Activated effector memory CD4-positive, alpha-beta T cell treated with anti-CD3 and anti-CD28 coated beads, Interleukin-2, amount 50 U/mL, for 16 hours (primary cell): ENCODE data around the gene ISOC1.

Source experiments
- DNase-seq: peaks from one replicate; pipeline ENCODE4 v3.0.0-alpha.2; 2020

ISOC1 gene

GRCh38 chr5:129096382-129096991 is 1.9 kb downstream of the ISOC1 start:
- DNase-seq, result no peak

DNA sequence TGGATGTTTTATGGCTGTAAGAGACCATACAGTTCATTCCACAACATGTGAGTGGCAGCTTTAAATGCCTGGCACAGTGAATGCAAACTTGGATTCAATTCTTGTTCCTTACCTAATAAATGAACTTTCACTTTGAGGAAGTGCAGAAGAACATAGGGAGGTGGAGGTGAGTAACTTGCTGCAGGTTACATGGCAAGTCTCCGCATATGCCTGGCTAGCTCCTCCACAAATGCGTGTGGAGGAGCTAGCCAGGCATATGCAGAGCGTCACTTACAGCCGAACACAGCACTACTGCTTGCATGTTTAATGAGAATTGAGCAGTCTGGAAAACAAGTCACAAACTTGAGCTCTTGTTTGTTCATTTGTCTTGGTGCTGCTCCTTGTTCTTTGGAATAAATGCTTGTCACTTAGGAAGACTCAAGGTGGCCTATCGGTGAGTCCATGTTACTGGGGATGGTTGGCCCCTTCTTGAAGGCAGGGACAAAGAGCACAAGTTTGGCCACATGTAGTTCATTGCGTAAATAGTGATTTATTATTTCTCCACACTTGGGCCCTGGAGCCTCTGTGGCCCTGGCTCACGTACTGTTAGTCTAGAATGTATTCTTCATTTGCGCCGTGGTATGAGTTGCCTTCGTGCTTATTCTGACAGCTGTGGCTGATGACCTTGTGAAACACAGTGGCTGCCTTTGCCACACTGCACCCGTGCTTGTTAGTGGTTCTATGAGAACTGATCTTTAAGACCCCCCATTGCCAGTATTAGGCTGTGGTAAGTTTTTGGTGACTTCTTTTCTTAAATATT is 3.1 kb downstream of the ISOC1 start:
- DNase-seq, result no peak

DNA sequence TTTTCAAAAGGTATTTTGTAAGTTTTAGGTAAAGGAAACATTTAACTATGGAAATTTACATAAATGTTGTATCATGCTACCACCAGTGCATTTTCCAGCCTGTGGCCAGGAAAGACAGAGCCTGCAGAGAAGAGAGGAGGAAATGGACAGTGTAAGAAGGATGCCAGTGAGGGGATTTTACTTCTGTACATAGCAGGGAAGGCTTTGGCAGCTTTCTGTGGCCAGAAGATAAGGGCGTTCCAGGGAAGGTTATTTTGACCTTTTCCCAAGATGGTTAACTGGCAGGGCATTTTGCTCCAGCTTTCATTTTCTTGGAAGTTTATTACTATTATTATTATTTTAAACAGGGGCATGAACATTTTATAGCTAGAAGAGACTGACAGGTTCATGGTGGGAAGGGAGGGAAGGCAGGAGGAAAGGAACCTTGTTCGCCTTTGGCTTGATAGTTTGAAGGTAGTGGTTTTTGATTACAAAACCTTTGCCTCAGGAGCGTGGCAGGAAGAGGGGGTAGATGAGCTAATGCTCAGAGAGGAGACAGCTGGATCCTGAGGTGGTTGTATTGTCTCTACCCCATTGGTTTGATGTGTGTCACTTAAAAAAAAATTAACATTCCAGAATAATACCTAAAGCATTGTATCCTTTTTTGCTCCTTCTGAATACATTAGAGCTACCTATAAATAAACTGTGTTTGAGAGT is 4.1 kb downstream of the ISOC1 start:
- DNase-seq, result no peak

DNA sequence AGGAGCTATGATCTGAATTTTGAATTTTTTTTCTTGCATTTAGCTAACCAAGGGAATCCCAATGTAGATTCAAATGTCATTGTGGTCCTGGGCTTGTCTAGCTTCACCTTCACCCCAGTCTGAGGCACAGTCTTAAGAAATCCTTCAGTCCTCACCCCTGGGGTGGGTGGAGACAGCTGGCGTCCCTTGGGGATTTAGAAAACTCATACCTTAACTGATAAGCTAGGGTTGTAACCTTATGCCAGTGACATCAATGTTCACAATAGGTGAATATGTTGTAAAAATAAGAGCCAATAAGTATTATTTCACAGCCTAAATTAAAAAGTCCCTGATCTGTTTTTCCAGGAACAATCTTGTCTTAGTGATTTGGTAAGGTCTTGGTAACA is 4.6 kb downstream of the ISOC1 start:
- no peak for DNase-seq

DNA sequence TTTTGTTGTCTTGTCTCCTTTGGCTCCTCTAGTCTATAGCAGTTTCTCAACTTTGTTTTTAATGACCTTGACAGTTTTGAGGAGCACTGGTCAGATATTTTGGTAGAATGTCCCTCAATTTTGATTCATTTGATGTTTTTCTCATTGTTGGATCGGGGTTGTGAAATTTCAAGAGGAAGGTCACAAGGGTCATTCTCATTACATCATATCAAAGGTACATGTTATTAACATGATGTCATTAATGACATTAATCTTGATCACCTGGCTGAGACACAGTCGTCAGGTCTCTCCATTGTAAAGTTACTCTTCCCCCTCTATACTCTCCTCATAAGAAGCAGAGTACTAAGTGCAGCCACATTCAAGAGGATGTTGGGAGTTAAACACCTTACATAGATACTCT is 7.2 kb downstream of the ISOC1 start:
- DNase-seq, result no peak

DNA sequence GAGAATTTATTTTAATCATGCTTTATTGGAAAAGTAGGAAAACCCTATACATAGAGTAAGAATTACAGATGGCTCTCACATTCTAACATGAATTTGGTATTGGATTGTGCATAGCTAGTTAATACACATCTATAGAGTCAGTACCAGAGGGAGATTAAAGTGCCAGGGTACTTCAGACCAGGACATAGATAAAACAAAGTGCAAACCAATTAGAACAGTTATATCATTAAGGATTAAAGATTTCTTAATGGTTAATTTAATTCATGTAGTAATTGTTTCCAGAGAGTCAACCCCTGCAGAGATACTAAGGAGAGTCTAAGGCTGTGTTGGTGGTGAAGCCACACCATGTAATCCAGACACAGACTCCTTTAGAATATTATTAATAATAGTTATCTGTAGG is 8.8 kb downstream of the ISOC1 start:
- DNase-seq, result no peak

- DNase-seq, result no peak
These were observed 10.4 kb downstream of the ISOC1 start for GRCh38 chr5:129104915-129105455.

GRCh38 chr5:129107637-129108036 is 13.1 kb downstream of the ISOC1 start:
- no peak for DNase-seq

- DNase-seq, result no peak
These were observed 16.2 kb downstream of the ISOC1 start for GRCh38 chr5:129110742-129111141.

DNA sequence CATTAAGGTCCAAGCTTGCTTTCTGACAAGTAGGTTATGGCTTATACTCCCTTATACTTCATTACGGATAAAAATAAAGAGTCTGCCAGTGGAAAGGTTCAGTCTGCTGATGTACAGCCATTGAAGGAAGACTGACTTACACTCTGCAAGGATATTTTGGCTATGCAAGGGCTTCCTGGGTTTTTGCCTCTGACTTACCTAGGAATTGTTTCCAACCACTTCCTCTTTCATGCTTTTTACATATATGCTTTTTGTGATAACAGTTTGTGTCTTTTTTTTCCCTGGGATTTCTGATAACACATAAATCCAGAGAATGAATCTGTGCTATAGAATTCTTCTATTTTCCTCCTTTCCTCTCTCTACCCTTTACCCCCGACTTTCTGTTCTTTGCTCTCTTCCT is 16.8 kb downstream of the ISOC1 start:
- no peak for DNase-seq

DNA sequence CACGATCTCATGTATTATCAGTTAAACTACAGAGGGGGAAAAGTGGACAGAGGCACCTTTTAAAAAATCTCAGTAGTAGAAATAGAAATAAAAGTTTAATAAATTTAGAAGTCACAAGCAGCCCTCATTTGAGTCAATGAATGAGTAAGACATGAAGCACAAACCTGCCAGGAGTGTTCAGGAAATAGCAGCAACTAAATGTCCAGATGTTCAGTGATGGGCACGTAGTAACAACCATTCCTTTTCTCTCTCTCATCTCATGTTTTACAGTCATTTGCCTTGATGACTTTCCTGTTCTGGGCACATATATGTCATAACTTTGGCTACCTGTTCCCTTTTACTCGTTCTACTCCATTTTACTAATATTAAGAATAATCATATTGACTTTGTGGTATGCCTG is 17.7 kb downstream of the ISOC1 start:
- DNase-seq, result no peak

GRCh38 chr5:129113867-129114266 is 19.3 kb downstream of the ISOC1 start:
- no peak for DNase-seq

- no peak for DNase-seq
These were observed 20.1 kb downstream of the ISOC1 start for GRCh38 chr5:129114539-129115193.

GRCh38 chr5:129115680-129116079 is 21.1 kb downstream of the ISOC1 start:
- DNase-seq, result no peak

- no peak for DNase-seq
These were observed 22.2 kb downstream of the ISOC1 start for GRCh38 chr5:129116797-129117196.

DNA sequence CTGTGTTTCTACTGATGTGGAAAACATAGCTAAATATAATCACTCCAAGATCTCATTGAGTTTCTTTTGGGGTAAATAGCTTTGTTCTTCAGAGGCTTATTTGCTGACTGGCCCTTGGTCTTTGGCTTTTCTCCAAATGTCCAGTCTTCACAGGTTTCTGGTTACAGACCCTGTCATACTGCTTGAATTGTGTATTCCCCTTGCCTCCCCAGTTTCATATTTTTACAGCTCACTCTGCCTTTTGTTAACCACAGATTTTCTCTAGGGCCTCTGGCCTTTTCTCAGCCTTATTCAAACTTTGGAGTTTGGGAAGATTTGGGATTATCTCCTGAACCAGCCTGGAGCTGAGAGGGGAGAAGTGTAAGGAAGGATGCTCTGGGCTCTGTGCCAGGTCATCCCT is 23.9 kb downstream of the ISOC1 start:
- no peak for DNase-seq

DNA sequence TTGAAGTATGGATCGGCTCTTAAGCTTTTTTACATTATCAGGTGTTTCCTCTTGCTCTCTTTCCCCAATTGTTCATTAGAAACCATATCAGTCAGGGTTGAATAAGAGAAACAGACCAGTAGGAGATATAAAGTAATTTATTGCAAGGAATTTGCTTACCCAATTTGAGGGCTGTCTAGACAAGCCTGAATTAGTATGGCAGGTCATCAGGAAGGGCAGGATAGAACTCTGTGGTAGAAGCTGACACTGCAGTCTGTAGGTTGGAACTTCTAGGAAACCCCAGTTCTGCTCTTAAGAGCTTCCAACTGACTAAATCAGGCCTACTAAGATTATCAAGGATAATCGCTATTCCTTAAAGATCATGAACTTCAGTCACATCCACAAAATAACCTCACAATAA is 24.3 kb downstream of the ISOC1 start:
- no peak for DNase-seq

GRCh38 chr5:129120158-129120581 is 25.6 kb downstream of the ISOC1 start:
- no peak for DNase-seq

- DNase-seq, result no peak
These were observed 28.0 kb downstream of the ISOC1 start for GRCh38 chr5:129122560-129122959.

GRCh38 chr5:129124608-129125007 is 30.1 kb downstream of the ISOC1 start:
- DNase-seq, result no peak

GRCh38 chr5:129125819-129126218 is 31.3 kb downstream of the ISOC1 start:
- DNase-seq, result no peak

DNA sequence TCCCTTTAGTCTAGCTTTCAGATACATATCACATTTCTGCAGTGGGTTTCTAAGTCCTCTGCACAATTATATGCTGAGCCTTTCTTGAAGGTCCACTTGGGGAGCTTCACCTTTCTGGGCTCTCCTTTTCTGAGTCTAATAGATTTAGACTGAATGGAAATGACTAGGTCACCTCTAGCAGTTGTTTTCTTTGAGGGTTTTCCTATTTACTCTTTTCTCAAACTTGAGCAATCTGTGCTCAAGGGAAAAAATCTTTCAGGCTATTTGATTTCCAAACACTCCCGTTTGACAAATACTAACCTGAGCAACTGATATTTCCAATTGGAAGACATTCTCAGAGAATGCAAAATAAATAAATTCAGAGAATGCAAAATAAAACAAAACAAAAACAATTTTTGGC is 39.0 kb downstream of the ISOC1 start:
- no peak for DNase-seq

DNA sequence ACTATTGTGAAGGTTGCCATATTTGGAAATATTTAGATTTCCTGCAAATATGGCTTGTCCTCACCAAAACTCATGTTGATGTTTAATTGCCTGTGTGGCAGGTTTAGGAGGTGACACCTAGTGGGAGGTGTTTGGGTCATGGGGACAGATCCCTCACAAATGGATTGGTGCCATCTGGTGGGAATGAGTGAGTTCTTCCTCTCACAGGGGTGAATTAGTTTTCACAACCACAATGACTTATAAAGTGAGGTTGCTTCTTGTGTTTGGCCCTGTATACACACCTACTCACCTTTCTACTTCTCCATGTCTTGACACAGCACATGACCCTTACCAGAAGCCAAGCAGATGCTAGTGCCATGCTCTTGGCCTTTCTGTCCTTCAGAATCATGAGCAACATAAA is 41.1 kb downstream of the ISOC1 start:
- DNase-seq, result no peak
